ENCODE measurements around the gene KRR1.
A peak's percentile ranks its signal among the peaks of the same experiment; 100 is the strongest.
"Not testable (repeated sequence)": the region's sequence is repeated elsewhere in the genome, so short reads cannot be mapped to it uniquely, and the experiment has no call there.

Gene KRR1

DNA sequence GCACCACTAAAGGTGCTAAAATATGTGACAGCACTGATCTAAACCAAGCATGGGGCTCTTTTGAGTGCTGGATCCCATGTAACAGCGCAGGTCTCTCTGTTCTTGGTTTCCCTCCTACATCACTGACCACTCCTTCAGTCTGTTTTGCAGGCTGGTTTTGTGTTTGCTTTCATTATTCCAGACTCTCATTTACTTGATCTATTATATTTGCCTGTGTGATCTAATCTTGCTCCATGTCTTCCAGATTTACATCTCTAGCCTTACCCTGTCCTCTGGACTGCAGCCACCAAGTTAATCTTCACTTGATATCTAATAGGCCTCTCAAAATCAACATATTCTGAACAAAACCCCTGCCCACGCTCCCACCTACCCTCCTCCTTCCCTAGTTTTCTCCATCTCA is 22.2 kb downstream of the KRR1 start:
- no peaks in the 10 kb centered on the region for H3K27me3 ChIP-seq (ENCODE audit: insufficient read depth, low read length)
- no peak overlapping the region for H3K9ac ChIP-seq (ENCODE audit: low read depth, low read length)
- peaks cover 13% of the 10 kb centered on the region for H3K4me1 ChIP-seq (ENCODE audit: insufficient read depth, low read length)
- no peaks in the 10 kb centered on the region for H3K9me3 ChIP-seq (ENCODE audit: insufficient read depth, low read depth, low read length)
- 95% methylated on average over 2 of the region's 2 CpGs for WGBS
- H3K4me3 ChIP-seq (ENCODE audit: low read length) = no peak overlapping the region
- H3K36me3 ChIP-seq (ENCODE audit: insufficient read depth, low read length) = peaks cover 8% of the 10 kb centered on the region; the same call in 1 of the 2 replicates
- H3K27ac ChIP-seq (ENCODE audit: low read depth, low read length) = no peak overlapping the region

DNA sequence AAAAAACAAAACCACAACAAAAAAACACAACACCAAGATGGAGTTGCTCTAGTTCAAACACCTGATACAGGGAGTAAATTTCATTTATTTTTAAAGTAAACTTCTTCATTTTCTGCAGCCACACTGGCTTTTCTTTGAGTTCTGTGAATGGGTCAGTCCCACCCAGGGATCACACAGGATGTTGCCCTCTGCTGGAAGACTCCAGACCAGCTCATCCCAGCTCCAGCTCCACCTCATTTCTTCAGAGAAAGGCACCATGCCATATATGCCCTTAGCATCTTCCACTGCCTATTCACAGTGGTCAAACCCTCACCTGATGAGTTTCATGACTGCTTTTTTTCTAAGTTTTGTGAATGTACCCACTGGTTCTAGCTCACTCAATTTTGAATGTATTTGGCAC is 22.9 kb downstream of the KRR1 start:
- H3K27ac ChIP-seq (ENCODE audit: low read depth, low read length) = no peak overlapping the region
- no peaks in the 10 kb centered on the region for H3K9me3 ChIP-seq (ENCODE audit: insufficient read depth, low read depth, low read length)
- no peak overlapping the region for H3K4me3 ChIP-seq (ENCODE audit: low read length)
- peaks cover 19% of the 10 kb centered on the region for H3K4me1 ChIP-seq (ENCODE audit: insufficient read depth, low read length)
- H3K27me3 ChIP-seq (ENCODE audit: insufficient read depth, low read length) = no peaks in the 10 kb centered on the region
- H3K36me3 ChIP-seq (ENCODE audit: insufficient read depth, low read length) = 0 out of 2 replicates have a peak, but pooled peaks cover 2% of the 10 kb centered on the region
- H3K9ac ChIP-seq (ENCODE audit: low read depth, low read length) = no peak overlapping the region

DNA sequence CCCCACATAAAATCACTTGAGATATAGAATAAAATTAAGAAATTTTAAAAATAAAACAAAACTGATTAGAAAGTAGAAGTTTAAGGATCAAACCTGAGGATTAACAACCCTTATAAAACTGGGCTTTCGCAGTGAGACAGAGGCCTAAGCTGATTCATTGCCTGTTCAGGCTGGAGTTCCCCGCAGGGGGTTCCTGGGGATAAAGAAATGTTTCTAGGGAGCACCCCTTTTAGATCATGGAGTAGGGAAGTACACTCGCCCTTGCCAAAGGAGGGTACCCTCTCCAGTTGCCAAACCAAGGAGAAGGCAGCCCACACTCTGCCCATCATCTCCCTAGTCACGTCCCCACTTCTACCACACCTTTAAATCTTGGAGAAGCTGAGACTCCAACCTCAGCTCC is 24.1 kb downstream of the KRR1 start:
- H3K27ac ChIP-seq (ENCODE audit: low read depth, low read length) = no peak overlapping the region
- H3K4me3 ChIP-seq (ENCODE audit: low read length) = no peak overlapping the region
- 78% methylated on average over 4 of the region's 4 CpGs for WGBS
- H3K27me3 ChIP-seq (ENCODE audit: insufficient read depth, low read length) = no peaks in the 10 kb centered on the region
- H3K9ac ChIP-seq (ENCODE audit: low read depth, low read length) = no peak overlapping the region
- H3K4me1 ChIP-seq (ENCODE audit: insufficient read depth, low read length) = peaks cover 19% of the 10 kb centered on the region
- no peaks in the 10 kb centered on the region for H3K9me3 ChIP-seq (ENCODE audit: insufficient read depth, low read depth, low read length)
- H3K36me3 ChIP-seq (ENCODE audit: insufficient read depth, low read length) = no peaks in the 10 kb centered on the region

DNA sequence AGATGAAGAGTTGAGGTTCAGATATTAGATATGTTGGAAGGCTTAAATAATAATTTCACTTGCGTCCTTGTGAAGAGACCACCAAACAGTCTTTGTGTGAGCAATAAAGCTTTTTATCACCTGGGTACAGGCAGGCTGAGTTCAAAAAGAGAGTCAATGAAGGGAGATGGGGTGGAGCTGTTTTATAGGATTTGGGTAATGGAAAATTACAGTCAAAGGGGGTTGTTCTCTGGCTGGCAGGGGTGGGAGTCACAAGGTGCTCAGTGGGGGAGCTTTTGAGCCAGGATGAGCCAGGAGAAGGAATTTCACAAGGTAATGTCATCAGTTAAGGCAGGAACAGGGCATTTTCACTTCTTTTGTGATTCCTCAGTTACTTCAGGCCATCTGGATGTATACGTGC is 27.0 kb downstream of the KRR1 start:
- 67% methylated on average over 1 of the region's 2 CpGs for WGBS
- not testable (repeated sequence) for H3K27me3 ChIP-seq (ENCODE audit: insufficient read depth, low read length); H3K36me3 ChIP-seq (ENCODE audit: insufficient read depth, low read length); H3K9me3 ChIP-seq (ENCODE audit: insufficient read depth, low read depth, low read length); H3K9ac ChIP-seq (ENCODE audit: low read depth, low read length); H3K4me3 ChIP-seq (ENCODE audit: low read length)
- Histone ChIP-seq H3K27ac (ENCODE audit: low read depth, low read length) (peak overlapping the region; percentile 70), H3K4me1 (ENCODE audit: insufficient read depth, low read length) (peaks cover 23% of the 10 kb centered on the region)

DNA sequence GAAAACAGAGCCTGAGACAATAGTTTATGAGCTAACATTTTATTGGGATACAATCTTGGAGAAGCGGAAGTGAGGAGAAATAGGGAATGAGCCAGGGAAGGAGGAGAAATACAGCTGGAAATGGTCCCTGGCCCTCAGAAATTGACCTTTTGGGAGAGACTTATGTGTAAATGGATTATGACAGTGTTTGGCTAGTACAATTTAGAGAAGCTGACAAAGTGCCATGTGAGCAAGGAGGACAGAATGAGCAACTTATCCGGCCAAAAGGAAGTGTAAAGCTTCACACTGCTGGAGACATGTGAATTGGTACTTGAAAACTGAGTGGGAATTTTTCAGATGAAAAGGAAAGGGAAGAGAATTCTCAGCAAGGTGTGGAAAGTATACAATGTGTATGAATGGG is 28.0 kb downstream of the KRR1 start:
- WGBS = 80% methylated on average over 2 of the region's 2 CpGs
- Histone ChIP-seq H3K9me3 (ENCODE audit: insufficient read depth, low read depth, low read length) (no peaks in the 10 kb centered on the region), H3K27ac (ENCODE audit: low read depth, low read length) (no peak overlapping the region; the same call in 1 of the 2 replicates), H3K9ac (ENCODE audit: low read depth, low read length) (no peak overlapping the region), H3K4me3 (ENCODE audit: low read length) (no peak overlapping the region), H3K36me3 (ENCODE audit: insufficient read depth, low read length) (no peaks in the 10 kb centered on the region), H3K27me3 (ENCODE audit: insufficient read depth, low read length) (no peaks in the 10 kb centered on the region), H3K4me1 (ENCODE audit: insufficient read depth, low read length) (peaks cover 23% of the 10 kb centered on the region)

DNA sequence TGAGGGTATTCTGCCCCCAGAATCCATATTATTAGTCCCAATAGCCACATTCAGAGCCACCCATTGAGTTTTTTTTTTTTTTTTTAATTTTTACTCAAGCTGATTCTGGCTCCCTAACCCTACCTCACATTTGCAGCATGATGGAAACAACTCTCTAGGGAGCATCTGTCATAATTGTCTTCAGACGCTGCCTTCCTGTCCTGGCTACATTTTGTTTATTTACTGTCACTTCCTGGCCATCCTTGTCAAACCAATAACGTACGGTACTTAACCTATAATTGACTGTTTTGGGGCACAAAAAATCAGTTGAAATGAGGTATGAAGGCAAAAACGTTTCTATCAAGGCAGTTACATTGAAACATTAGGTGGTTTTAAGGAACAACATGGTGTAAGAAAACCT is 28.8 kb downstream of the KRR1 start:
- Histone ChIP-seq H3K27ac (ENCODE audit: low read depth, low read length) (no peak overlapping the region), H3K27me3 (ENCODE audit: insufficient read depth, low read length) (no peaks in the 10 kb centered on the region), H3K9me3 (ENCODE audit: insufficient read depth, low read depth, low read length) (no peaks in the 10 kb centered on the region), H3K9ac (ENCODE audit: low read depth, low read length) (no peak overlapping the region), H3K36me3 (ENCODE audit: insufficient read depth, low read length) (no peaks in the 10 kb centered on the region), H3K4me1 (ENCODE audit: insufficient read depth, low read length) (peaks cover 23% of the 10 kb centered on the region), H3K4me3 (ENCODE audit: low read length) (no peak overlapping the region)
- WGBS = 86% methylated on average over 4 of the region's 4 CpGs

DNA sequence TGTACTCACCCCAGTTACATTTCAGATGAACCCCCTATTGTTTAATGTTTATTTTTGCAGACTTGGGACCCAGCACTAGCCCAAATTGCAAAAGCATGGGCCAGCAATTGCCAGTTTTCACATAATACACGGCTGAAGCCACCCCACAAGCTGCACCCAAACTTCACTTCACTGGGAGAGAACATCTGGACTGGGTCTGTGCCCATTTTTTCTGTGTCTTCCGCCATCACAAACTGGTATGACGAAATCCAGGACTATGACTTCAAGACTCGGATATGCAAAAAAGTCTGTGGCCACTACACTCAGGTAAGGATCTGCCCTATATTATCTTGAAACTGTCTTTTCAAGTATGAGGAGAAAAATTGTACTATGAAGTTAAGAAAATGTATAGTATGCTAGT is 29.6 kb downstream of the KRR1 start:
- H3K9ac ChIP-seq (ENCODE audit: low read depth, low read length) = no peak overlapping the region
- peaks cover 18% of the 10 kb centered on the region for H3K4me1 ChIP-seq (ENCODE audit: insufficient read depth, low read length)
- H3K27me3 ChIP-seq (ENCODE audit: insufficient read depth, low read length) = no peaks in the 10 kb centered on the region
- H3K9me3 ChIP-seq (ENCODE audit: insufficient read depth, low read depth, low read length) = no peaks in the 10 kb centered on the region
- H3K36me3 ChIP-seq (ENCODE audit: insufficient read depth, low read length) = no peaks in the 10 kb centered on the region
- 95% methylated on average over 4 of the region's 4 CpGs for WGBS
- H3K4me3 ChIP-seq (ENCODE audit: low read length) = peak overlapping the region; percentile 36; the same call in 1 of the 2 replicates
- H3K27ac ChIP-seq (ENCODE audit: low read depth, low read length) = no peak overlapping the region

DNA sequence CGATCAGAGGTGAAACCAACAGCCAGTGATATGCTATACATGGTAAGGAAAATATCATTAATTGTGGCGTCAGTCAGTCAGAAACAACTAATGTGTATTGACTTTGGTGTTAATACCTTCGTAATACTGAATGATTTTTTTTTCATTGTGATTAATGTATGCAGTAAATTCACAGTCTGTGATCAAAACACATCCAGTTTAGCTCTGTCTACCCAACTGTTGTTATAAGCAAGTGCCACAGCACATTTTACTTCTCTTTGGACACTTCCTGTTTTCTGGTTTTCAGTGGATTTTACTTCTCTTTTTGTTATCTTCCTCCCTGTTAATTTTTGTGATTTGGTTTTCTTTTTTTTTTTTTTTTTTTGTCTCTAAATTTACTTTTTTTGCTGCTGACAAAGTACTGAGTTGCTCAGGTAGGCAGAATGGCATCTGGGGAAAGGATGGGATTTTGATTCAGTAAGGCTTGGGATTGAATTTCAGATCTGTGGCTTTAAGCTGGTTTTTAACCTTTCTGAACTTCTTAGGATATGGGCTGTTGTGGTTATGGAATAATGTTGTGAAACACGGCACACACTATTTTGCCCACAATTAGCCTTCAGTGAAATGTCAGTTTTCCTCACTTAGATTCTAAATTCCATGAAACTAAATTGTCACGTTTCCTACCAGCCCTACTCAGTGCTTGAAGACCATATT is 30.2 kb downstream of the KRR1 start:
- Histone ChIP-seq H3K27ac (ENCODE audit: low read depth, low read length) (no peak overlapping the region; the same call in 1 of the 2 replicates), H3K36me3 (ENCODE audit: insufficient read depth, low read length) (no peaks in the 10 kb centered on the region), H3K4me1 (ENCODE audit: insufficient read depth, low read length) (peaks cover 18% of the 10 kb centered on the region), H3K9me3 (ENCODE audit: insufficient read depth, low read depth, low read length) (no peaks in the 10 kb centered on the region), H3K4me3 (ENCODE audit: low read length) (peak overlapping the region; percentile 36; the same call in 1 of the 2 replicates), H3K27me3 (ENCODE audit: insufficient read depth, low read length) (no peaks in the 10 kb centered on the region), H3K9ac (ENCODE audit: low read depth, low read length) (peak overlapping the region; percentile 20; the same call in 1 of the 2 replicates)
- WGBS = 92% methylated on average over 4 of the region's 5 CpGs

DNA sequence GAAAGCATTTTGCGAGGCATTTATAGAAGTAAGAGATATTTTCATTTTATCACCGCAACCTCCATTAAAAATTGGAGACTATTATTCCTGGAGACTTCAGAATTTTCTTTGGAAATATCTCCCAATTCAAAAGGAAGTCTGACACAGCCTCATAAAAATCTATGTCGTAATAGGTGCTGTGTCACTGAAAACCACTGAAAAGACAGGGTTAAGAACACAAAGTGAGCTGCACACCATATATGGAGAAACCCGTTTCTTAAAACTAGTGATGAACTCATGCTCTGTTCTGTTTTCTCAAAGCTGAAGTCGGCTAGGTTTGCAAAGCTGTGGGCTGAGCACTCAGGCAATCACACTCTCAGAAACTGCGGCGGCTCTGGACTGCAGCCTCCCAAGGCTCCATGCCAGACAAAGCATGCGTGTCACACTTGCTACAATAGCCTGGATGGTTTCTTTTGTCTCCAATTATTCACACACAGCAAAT is 30.9 kb downstream of the KRR1 start, which contains the start of gene GLIPR1:
GLIPR1 (plus strand) TSS at position 287 of the 481 bp plus-strand sequence; CDS start at position 413, 126 bp downstream.
- H3K9me3 ChIP-seq (ENCODE audit: insufficient read depth, low read depth, low read length) = no peaks in the 10 kb centered on the region
- peaks cover 18% of the 10 kb centered on the region for H3K4me1 ChIP-seq (ENCODE audit: insufficient read depth, low read length)
- no peaks in the 10 kb centered on the region for H3K27me3 ChIP-seq (ENCODE audit: insufficient read depth, low read length)
- peak within 1 kb of the TSS; percentile 36; the same call in 1 of the 2 replicates for H3K4me3 ChIP-seq (ENCODE audit: low read length)
- no peaks in the 10 kb centered on the region for H3K36me3 ChIP-seq (ENCODE audit: insufficient read depth, low read length)
- no peak within 1 kb of the TSS; the same call in 1 of the 2 replicates for H3K27ac ChIP-seq (ENCODE audit: low read depth, low read length)
- H3K9ac ChIP-seq (ENCODE audit: low read depth, low read length) = peak within 1 kb of the TSS; percentile 20; the same call in 1 of the 2 replicates
- WGBS = 78% methylated on average over 7 of the region's 8 CpGs

DNA sequence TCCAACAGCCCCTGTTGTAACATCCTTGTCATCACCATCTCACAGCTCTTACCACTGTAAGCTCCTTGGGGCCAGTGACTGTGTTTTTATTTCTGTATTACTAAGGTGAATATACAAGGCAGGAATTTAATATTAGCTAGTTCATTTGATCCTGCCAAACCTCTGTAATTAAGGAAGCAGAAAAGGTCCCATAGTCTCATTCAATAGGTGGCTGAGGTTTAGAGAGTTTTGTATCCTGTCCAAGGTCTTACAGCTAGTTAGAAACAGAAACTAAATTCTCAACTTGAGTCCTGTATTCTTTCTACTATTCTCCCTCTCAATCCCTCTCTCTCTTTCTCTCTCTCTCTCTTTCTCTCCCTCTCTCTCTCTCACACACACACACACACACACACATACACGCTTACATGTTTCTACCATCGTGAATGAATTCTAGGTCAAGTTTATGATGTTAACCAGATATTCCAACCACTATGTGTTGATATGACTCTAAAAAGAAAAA is 31.4 kb downstream of the KRR1 start:
- Histone ChIP-seq H3K27ac (ENCODE audit: low read depth, low read length) (no peak overlapping the region), H3K9me3 (ENCODE audit: insufficient read depth, low read depth, low read length) (no peaks in the 10 kb centered on the region), H3K9ac (ENCODE audit: low read depth, low read length) (no peak overlapping the region), H3K36me3 (ENCODE audit: insufficient read depth, low read length) (no peaks in the 10 kb centered on the region), H3K4me3 (ENCODE audit: low read length) (no peak overlapping the region), H3K4me1 (ENCODE audit: insufficient read depth, low read length) (peaks cover 16% of the 10 kb centered on the region), H3K27me3 (ENCODE audit: insufficient read depth, low read length) (no peaks in the 10 kb centered on the region)
- 100% methylated on average over 1 of the region's 2 CpGs for WGBS

DNA sequence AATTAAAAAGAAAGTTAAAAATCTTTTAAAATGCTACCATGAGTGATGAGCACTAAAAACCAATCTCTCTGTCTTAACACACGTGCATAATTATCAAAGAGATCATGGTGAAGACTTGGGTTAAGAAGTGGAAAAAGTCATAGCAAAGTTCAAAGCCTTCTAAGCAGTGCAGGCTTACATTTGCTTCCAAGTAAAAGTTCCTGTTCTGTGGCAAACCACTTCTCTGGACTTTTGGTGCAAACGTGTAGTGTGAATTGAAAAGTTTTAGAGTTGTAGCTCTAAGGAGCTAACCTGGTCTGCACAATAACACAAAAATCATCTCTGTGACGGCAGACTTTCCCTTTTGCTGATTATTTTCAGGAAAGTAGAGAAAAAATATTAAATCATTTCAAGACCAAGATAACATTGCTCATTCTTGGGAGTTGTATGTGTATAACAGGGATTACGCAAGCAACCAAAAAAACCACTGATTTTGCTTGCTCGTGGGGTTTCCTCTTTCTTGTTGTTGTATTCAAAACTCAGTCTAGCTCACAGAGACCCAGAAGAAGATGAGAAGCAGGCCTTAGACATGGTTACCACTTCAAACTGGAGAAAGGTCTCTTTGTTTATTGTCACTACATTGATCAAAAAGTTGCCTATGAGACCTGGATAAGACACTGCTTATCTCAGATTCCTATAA is 33.2 kb downstream of the KRR1 start:
- Histone ChIP-seq H3K4me1 (ENCODE audit: insufficient read depth, low read length) (peaks cover 4% of the 10 kb centered on the region), H3K4me3 (ENCODE audit: low read length) (no peak overlapping the region), H3K27me3 (ENCODE audit: insufficient read depth, low read length) (no peaks in the 10 kb centered on the region), H3K36me3 (ENCODE audit: insufficient read depth, low read length) (no peaks in the 10 kb centered on the region), H3K27ac (ENCODE audit: low read depth, low read length) (no peak overlapping the region), H3K9ac (ENCODE audit: low read depth, low read length) (no peak overlapping the region), H3K9me3 (ENCODE audit: insufficient read depth, low read depth, low read length) (no peaks in the 10 kb centered on the region)
- WGBS = 93% methylated on average over 4 of the region's 5 CpGs
